K562 (cell line): ENCODE data around the gene KIAA1614. TPM values are rescaled to one million over a fixed set of nuclear protein-coding genes. Genes with fewer than 3 reads are reported as not detected.
"Not testable (repeated sequence)": the region's sequence is repeated elsewhere in the genome, so short reads cannot be mapped to it uniquely, and the experiment has no call there.

Source experiments
- ATAC-seq: fragments of 200-7000 bp; cut with Tn5 transposase; 3 replicates; pipeline ENCODE4 v1.9.1; 2020; ENCODE audit warnings: moderate library complexity
- BruUV-seq: library from RNA; stranded (reverse); fragments of 400-500 nt; replicated peaks from 2 replicates; lab custom pipeline; 2021; lab: Mats Ljungman, UMichigan
- CTCF ChIA-PET: fragments of 300-600 bp; formaldehyde crosslinking; extraction: SDS; loops from one replicate; lab custom pipeline; 2021; ENCODE audit warnings: low intra/inter-chr PET ratio; lab: Yijun Ruan, JAX
- POLR2A ChIA-PET: fragments of 300-600, 350-650 bp; sonication (Branson Sonifier 250); formaldehyde crosslinking; extraction: SDS; loops from one replicate; lab custom pipeline; 2021; ENCODE audit warnings: antibody characterized with exemption, inconsistent platforms; lab: Yijun Ruan, JAX
- DNase-seq, 4 experiments: peaks; one replicate each; pipeline versions ENCODE4 v3.0.0 to v3.0.0-alpha.2; 2011 to 2018; ENCODE audit warnings: low spot score in 3 of 4, mixed read lengths in 3 of 4; ENCODE audit errors: extremely low read depth in 1 of 4
- FAIRE-seq: peaks from 2 replicates; lab custom pipeline; 2011; peaks lifted over from hg19 to GRCh38; lab: Jason Lieb, UNC
- H2AFZ ChIP-seq: 2 replicates; pipeline ENCODE4 v1.6.0; 2011; ENCODE audit warnings: low read depth, low read length, control low read depth, inconsistent platforms
- H3K27ac ChIP-seq: fragments of 200-600 bp; 3 replicates; pipeline ENCODE4 v1.8.0; 2011; ENCODE audit warnings: low read depth, mild to moderate bottlenecking, control low read depth, inconsistent platforms, low read length, moderate library complexity, mixed read lengths; ENCODE audit errors: extremely low read depth
- H3K27me3 ChIP-seq, 2 experiments: fragments of 300-600 bp in 1 of 2; 2 replicates in 1 of 2; 3 replicates in 1 of 2; pipeline versions ENCODE4 v1.6.0 to v1.8.0; 2011; ENCODE audit warnings: inconsistent platforms in 2 of 2, low read length in 2 of 2, mild to moderate bottlenecking in 1 of 2, mixed read lengths in 1 of 2, moderate library complexity in 1 of 2; ENCODE audit not compliant: control insufficient read depth in 2 of 2, insufficient read depth in 2 of 2
- H3K36me3 ChIP-seq: fragments of 300-600 bp; 3 replicates; pipeline ENCODE4 v1.8.0; 2011; ENCODE audit warnings: mild to moderate bottlenecking, low read length, inconsistent platforms; ENCODE audit not compliant: control insufficient read depth, insufficient read depth
- H3K4me1 ChIP-seq, 2 experiments: fragments of 200-600 bp in 1 of 2; replicated peaks in 1 of 2; 2 replicates in 1 of 2; 3 replicates in 1 of 2; pipeline versions ENCODE4 v1.5.1 to v1.8.0; 2011; ENCODE audit warnings: inconsistent platforms in 2 of 2, low read length in 2 of 2, mild to moderate bottlenecking in 1 of 2, mixed read lengths in 1 of 2, moderate library complexity in 1 of 2; ENCODE audit not compliant: control insufficient read depth in 2 of 2, insufficient read depth in 2 of 2
- H3K4me2 ChIP-seq: 2 replicates; pipeline ENCODE4 v1.6.1; 2011; ENCODE audit warnings: low read length, control low read depth, inconsistent platforms, mixed read lengths; ENCODE audit not compliant: insufficient read depth
- H3K4me3 ChIP-seq: fragments of 200-600 bp; sonication (generic), shearing (Covaris generic); 2 replicates; pipeline ENCODE4 v1.5.1; 2016; ENCODE audit warnings: control low read depth, inconsistent platforms
- H3K79me2 ChIP-seq: fragments of 200-600 bp; 3 replicates; pipeline ENCODE4 v1.8.0; 2011; ENCODE audit warnings: low read length, inconsistent platforms; ENCODE audit not compliant: control insufficient read depth, insufficient read depth
- H3K9ac ChIP-seq, 2 experiments: 2 replicates each; pipeline versions ENCODE4 v1.6.0 to v1.6.1; 2011; ENCODE audit warnings: low read depth in 2 of 2, low read length in 2 of 2, control low read depth in 1 of 2, inconsistent platforms in 1 of 2, mild to moderate bottlenecking in 1 of 2, mixed read lengths in 1 of 2; ENCODE audit not compliant: insufficient read depth in 1 of 2
- H3K9me1 ChIP-seq: one replicate; pipeline ENCODE4 v1.6.0; 2011; ENCODE audit warnings: inconsistent platforms, mild to moderate bottlenecking, low read length, moderate library complexity; ENCODE audit not compliant: control insufficient read depth, insufficient read depth
- H3K9me3 ChIP-seq: replicated peaks from 2 replicates; pipeline ENCODE4 v1.5.1; 2011; ENCODE audit warnings: low read depth, low read length, inconsistent platforms; ENCODE audit not compliant: control insufficient read depth, insufficient read depth
- H4K20me1 ChIP-seq: replicated peaks from 2 replicates; pipeline ENCODE4 v1.6.1; 2011; ENCODE audit warnings: low read length, inconsistent platforms, mixed read lengths; ENCODE audit not compliant: control insufficient read depth, insufficient read depth
- WGBS: fragments of 100-300 bp; shearing (Covaris generic); methylation state at CpG from one replicate; pipeline ENCODE4 v1.1.6; 2016; ENCODE audit warnings: low coverage, mixed read lengths; ENCODE audit not compliant: insufficient coverage; ENCODE audit errors: missing lambda C conversion rate; 5-methylcytosine and 5-hydroxymethylcytosine counted together
- in situ Hi-C: fragments of 300-500 bp; cut with MboI; formaldehyde crosslinking; loops from 4 replicates; pipeline ENCODE4 v1.15.0; 2018; ENCODE audit warnings: inconsistent platforms, mixed read lengths
- intact Hi-C: fragments of 100-400 bp; cut with micrococcal nuclease; formaldehyde crosslinking; loops from 2 replicates; pipeline ENCODE4 v1.14.2; 2022
- polyA plus RNA-seq, 8 experiments: library from polyadenylated mRNA; depleted of rRNA in 4 of 8; stranded (reverse) in 5 of 8; unstranded in 3 of 8; fragments of >200 nt; fragmentation: Nextera tagmentation in 2 of 8; fragmentation: Illumina TruSeq in 1 of 8; extraction: Ambion mirVana in 2 of 8; extraction: Trizol in 1 of 8; gene quantifications; 2 replicates each; pipeline versions ENCODE4 v1.2.1 to v1.2.3, GENCODE V29; 2011 to 2014; ENCODE audit warnings: inconsistent platforms in 1 of 8, missing spikeins in 1 of 8
- total RNA-seq, 7 experiments: library from RNA; depleted of rRNA in 6 of 7; stranded (reverse); fragments of >200 nt in 6 of 7; fragmentation: Illumina TruSeq in 2 of 7; extraction: Trizol in 2 of 7; gene quantifications; 2 replicates each; pipeline versions ENCODE4 v1.2.1 to v1.2.3, GENCODE V29; 2011 to 2021; ENCODE audit warnings: low replicate concordance in 1 of 7
- TF ChIP-seq, protein P1 (sequence below): sonication (generic); formaldehyde crosslinking; IDR thresholded peaks from 2 replicates; pipeline ENCODE4 v1.4.0; 2020; ENCODE audit warnings: mild to moderate bottlenecking, missing genetic modification reagents
- TF ChIP-seq, protein P2 (sequence below): IDR thresholded peaks from 2 replicates; pipeline ENCODE4 v1.6.1; 2016; ENCODE audit warnings: missing genetic modification characterization, missing compliant biosample characterization

The KIAA1614 gene
- total and polyA plus RNA-seq, 9 of the 15 experiments (the other 6 are each of a cell fraction or from before 2014, with no cell fraction given), result 0.01 to 1.1 (median 0.15) TPM; not detected in 1

DNA sequence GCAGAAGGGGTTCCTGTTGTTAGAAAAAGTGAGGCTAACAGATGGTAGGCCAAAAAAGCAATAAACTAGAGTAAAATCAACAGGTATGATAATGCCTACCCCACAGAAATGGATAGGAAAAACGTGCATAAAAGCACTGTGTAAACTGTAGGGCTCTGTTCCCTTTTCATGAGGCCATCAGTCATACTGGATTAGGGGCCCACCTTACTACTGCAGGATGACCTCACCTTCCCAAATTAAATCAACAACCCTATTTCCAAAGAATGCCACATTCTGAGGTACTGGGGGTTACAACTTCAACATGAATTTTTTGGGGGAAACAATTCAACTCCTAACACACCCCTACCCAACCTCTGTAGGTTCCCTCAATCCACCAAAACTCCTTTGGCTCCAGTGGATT is 54.9 kb downstream of the KIAA1614 start (continued):
- TF ChIP-seq, protein P1, sequence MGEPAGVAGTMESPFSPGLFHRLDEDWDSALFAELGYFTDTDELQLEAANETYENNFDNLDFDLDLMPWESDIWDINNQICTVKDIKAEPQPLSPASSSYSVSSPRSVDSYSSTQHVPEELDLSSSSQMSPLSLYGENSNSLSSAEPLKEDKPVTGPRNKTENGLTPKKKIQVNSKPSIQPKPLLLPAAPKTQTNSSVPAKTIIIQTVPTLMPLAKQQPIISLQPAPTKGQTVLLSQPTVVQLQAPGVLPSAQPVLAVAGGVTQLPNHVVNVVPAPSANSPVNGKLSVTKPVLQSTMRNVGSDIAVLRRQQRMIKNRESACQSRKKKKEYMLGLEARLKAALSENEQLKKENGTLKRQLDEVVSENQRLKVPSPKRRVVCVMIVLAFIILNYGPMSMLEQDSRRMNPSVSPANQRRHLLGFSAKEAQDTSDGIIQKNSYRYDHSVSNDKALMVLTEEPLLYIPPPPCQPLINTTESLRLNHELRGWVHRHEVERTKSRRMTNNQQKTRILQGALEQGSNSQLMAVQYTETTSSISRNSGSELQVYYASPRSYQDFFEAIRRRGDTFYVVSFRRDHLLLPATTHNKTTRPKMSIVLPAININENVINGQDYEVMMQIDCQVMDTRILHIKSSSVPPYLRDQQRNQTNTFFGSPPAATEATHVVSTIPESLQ (CRISPR knock-in tag), result no peak
- TF ChIP-seq, protein P2, sequence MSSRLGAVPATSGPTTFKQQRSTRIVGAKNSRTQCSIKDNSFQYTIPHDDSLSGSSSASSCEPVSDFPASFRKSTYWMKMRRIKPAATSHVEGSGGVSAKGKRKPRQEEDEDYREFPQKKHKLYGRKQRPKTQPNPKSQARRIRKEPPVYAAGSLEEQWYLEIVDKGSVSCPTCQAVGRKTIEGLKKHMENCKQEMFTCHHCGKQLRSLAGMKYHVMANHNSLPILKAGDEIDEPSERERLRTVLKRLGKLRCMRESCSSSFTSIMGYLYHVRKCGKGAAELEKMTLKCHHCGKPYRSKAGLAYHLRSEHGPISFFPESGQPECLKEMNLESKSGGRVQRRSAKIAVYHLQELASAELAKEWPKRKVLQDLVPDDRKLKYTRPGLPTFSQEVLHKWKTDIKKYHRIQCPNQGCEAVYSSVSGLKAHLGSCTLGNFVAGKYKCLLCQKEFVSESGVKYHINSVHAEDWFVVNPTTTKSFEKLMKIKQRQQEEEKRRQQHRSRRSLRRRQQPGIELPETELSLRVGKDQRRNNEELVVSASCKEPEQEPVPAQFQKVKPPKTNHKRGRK, result no peak

DNA sequence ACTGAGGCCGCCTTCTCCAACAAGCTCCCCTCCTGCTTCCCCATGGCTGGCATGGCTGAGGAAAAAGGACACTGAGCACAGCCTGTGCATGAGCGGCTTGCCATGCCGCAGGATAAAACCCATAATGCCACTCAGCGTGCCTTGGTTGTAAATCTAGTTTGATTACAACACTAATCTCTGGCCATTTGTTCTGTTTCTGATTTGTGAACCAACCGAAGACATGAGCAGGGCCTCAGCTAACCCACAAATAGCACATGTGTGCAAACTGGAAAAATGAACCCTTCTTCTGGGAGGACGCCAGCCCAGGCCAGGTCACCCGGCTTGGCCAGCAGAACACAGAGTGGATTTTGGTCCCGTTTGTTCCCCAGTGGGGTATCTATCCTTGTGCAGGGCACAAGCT is 56.1 kb downstream of the KIAA1614 start:
- H3K79me2 ChIP-seq, intact Hi-C loops, POLR2A ChIA-PET, FAIRE-seq, H2AFZ ChIP-seq, H3K4me3 ChIP-seq, BruUV-seq, in situ Hi-C loops, DNase-seq, H3K4me2 ChIP-seq, ATAC-seq, H3K9me3 ChIP-seq, H3K27me3 ChIP-seq, H3K9ac ChIP-seq, H3K27ac ChIP-seq, CTCF ChIA-PET, H3K9me1 ChIP-seq: not testable (repeated sequence)
- peaks cover 20% of the 10 kb centered on the region for H4K20me1 ChIP-seq
- peaks cover 3 to 11% of the 10 kb centered on the region in 2 experiments; a peak in 4 of 5 replicates for H3K4me1 ChIP-seq
- H3K36me3 ChIP-seq, result peaks cover 31% of the 10 kb centered on the region
- WGBS, result 84% methylated on average over 7 of the region's 8 CpGs
